IMR-90 (cell line): ENCODE measurements around the gene C16orf96. TPM values are rescaled to one million over a fixed set of nuclear protein-coding genes. Genes with fewer than 3 reads are reported as not detected.

Source experiments
- ATAC-seq: fragments of 200-7000 bp; cut with Tn5 transposase; 2 replicates; pipeline ENCODE4 v1.9.1; 2020; ENCODE audit warnings: low read depth, mild to moderate bottlenecking, moderate library complexity
- BruUV-seq: library from RNA; stranded (reverse); fragments of 400-500 nt; replicated peaks from 2 replicates; lab custom pipeline; 2021; lab: Mats Ljungman, UMichigan
- CTCF ChIA-PET: fragments of 300-600 bp; formaldehyde crosslinking; extraction: SDS; loops from one replicate; lab custom pipeline; 2021; ENCODE audit warnings: antibody characterized with exemption; lab: Yijun Ruan, JAX
- POLR2A ChIA-PET: fragments of 300-600 bp; sonication (Branson Sonifier 250); formaldehyde crosslinking; loops from one replicate; lab custom pipeline; 2022; ENCODE audit warnings: antibody characterized with exemption; ENCODE audit not compliant: unreplicated experiment; lab: Charles Lee
- DNase-seq: peaks from one replicate; pipeline ENCODE4 v3.0.0; 2013
- H2AFZ ChIP-seq: replicated peaks from 2 replicates; pipeline ENCODE3; 2013; ENCODE audit warnings: low read length, mild to moderate bottlenecking; ENCODE audit not compliant: poor library complexity
- H2AK5ac ChIP-seq: 2 replicates; pipeline ENCODE4 v1.6.1; 2013; ENCODE audit warnings: low read depth, low read length, inconsistent platforms
- H2AK9ac ChIP-seq: replicated peaks from 2 replicates; pipeline ENCODE3; 2013; ENCODE audit warnings: mild to moderate bottlenecking, low read depth, low read length, moderate library complexity; ENCODE audit not compliant: poor library complexity
- H2BK120ac ChIP-seq: 2 replicates; pipeline ENCODE4 v1.6.1; 2013; ENCODE audit warnings: low read depth, low read length, inconsistent platforms
- H2BK15ac ChIP-seq: 3 replicates; pipeline ENCODE4 v1.6.1; 2013; ENCODE audit warnings: low read depth, low read length, inconsistent platforms
- H2BK20ac ChIP-seq: 2 replicates; pipeline ENCODE4 v1.6.1; 2013; ENCODE audit warnings: low read depth, mild to moderate bottlenecking, inconsistent platforms, low read length, moderate library complexity
- H2BK5ac ChIP-seq: 2 replicates; pipeline ENCODE4 v1.6.1; 2013; ENCODE audit warnings: mild to moderate bottlenecking, low read depth, low read length, inconsistent platforms; ENCODE audit not compliant: poor library complexity, severe bottlenecking
- H3K14ac ChIP-seq: replicated peaks from 2 replicates; pipeline ENCODE4 v1.6.1; 2013; ENCODE audit warnings: low read depth, low read length, inconsistent platforms
- H3K18ac ChIP-seq: 2 replicates; pipeline ENCODE4 v1.6.1; 2013; ENCODE audit warnings: low read depth, low read length, control low read depth
- H3K23ac ChIP-seq: 2 replicates; pipeline ENCODE4 v1.6.1; 2013; ENCODE audit warnings: low read depth, low read length, inconsistent platforms
- H3K27ac ChIP-seq: 2 replicates; pipeline ENCODE4 v1.5.1; 2013; ENCODE audit warnings: mild to moderate bottlenecking, control low read depth, low read length; ENCODE audit not compliant: insufficient read depth
- H3K27me3 ChIP-seq: 2 replicates; pipeline ENCODE4 v1.6.1; 2013; ENCODE audit warnings: low read length; ENCODE audit not compliant: control insufficient read depth, insufficient read depth
- H3K36me3 ChIP-seq: 2 replicates; pipeline ENCODE4 v1.6.1; 2013; ENCODE audit warnings: low read length, mixed read lengths; ENCODE audit not compliant: control insufficient read depth, insufficient read depth
- H3K4ac ChIP-seq: 2 replicates; pipeline ENCODE4 v1.6.1; 2013; ENCODE audit warnings: low read depth, low read length, inconsistent platforms
- H3K4me1 ChIP-seq: 2 replicates; pipeline ENCODE4 v1.6.1; 2013; ENCODE audit warnings: low read length, mixed read lengths; ENCODE audit not compliant: control insufficient read depth, insufficient read depth
- H3K4me2 ChIP-seq: 2 replicates; pipeline ENCODE4 v1.6.1; 2013; ENCODE audit warnings: low read depth, mild to moderate bottlenecking, control low read depth, low read length, moderate library complexity
- H3K4me3 ChIP-seq: 2 replicates; pipeline ENCODE4 v1.5.1; 2013; ENCODE audit warnings: low read depth, mild to moderate bottlenecking, control low read depth, low read length, moderate library complexity; ENCODE audit not compliant: insufficient read depth
- H3K56ac ChIP-seq: 2 replicates; pipeline ENCODE4 v1.6.1; 2013; ENCODE audit warnings: low read length, inconsistent platforms; ENCODE audit not compliant: insufficient read depth; ENCODE audit errors: extremely low read depth
- H3K79me1 ChIP-seq, 2 experiments: 2 replicates each; pipeline ENCODE4 v1.6.1; 2013; ENCODE audit warnings: low read length in 2 of 2, inconsistent platforms in 1 of 2, low read depth in 1 of 2
- H3K9ac ChIP-seq: 2 replicates; pipeline ENCODE4 v1.6.1; 2013; ENCODE audit warnings: low read depth, low read length, control low read depth
- H3K9me1 ChIP-seq: 2 replicates; pipeline ENCODE4 v1.6.1; 2013; ENCODE audit warnings: low read length, inconsistent platforms; ENCODE audit not compliant: insufficient read depth
- H3K9me3 ChIP-seq: 2 replicates; pipeline ENCODE4 v1.6.1; 2013; ENCODE audit warnings: low read length; ENCODE audit not compliant: control insufficient read depth, insufficient read depth
- H4K20me1 ChIP-seq: 2 replicates; pipeline ENCODE4 v1.6.1; 2013; ENCODE audit warnings: low read length, inconsistent platforms; ENCODE audit not compliant: insufficient read depth
- H4K5ac ChIP-seq: 2 replicates; pipeline ENCODE4 v1.6.1; 2013; ENCODE audit warnings: mild to moderate bottlenecking, low read depth, low read length, control low read depth
- H4K8ac ChIP-seq, 2 experiments: 2 replicates each; pipeline ENCODE4 v1.6.1; 2013; ENCODE audit warnings: low read depth in 2 of 2, low read length in 2 of 2, control low read depth in 1 of 2, inconsistent platforms in 1 of 2
- H4K91ac ChIP-seq: 2 replicates; pipeline ENCODE4 v1.6.1; 2013; ENCODE audit warnings: low read depth, low read length, inconsistent platforms; ENCODE audit not compliant: insufficient read depth
- FOS ChIP-seq: fragments of 150-350 bp; IDR thresholded peaks from 2 replicates; pipeline ENCODE4 v1.6.1; 2016; ENCODE audit warnings: low read depth, low read length
- WGBS, 2 experiments: methylation state at CpG; one replicate each; pipeline versions ENCODE4 v1.1.5 to v1.1.7; 2013; ENCODE audit warnings: missing lambda C conversion rate in 2 of 2; ENCODE audit not compliant: insufficient read length in 1 of 2; ENCODE audit errors: extremely low coverage in 2 of 2; 5-methylcytosine and 5-hydroxymethylcytosine counted together
- dilution Hi-C: fragments of 300-500 bp; cut with HindIII; formaldehyde crosslinking; loops from one replicate; pipeline ENCODE4 v1.14.3; 2018; ENCODE audit warnings: low sequenced_read_pairs; ENCODE audit not compliant: unreplicated experiment
- in situ Hi-C: fragments of 300-500 bp; cut with MboI; formaldehyde crosslinking; loops from 3 replicates; pipeline ENCODE4 v1.14.3; 2019; ENCODE audit warnings: low sequenced_read_pairs, inconsistent platforms, mixed read lengths
- intact Hi-C: fragments of 100-400 bp; cut with micrococcal nuclease; formaldehyde crosslinking; loops from 2 replicates; pipeline ENCODE4 v1.10.0; 2022
- polyA plus RNA-seq, 3 experiments: library from polyadenylated mRNA; depleted of rRNA; stranded (reverse); fragments of >200 nt; gene quantifications; 2 replicates each; pipeline ENCODE4 v1.2.3, GENCODE V29; 2012; ENCODE audit warnings: low replicate concordance in 1 of 3
- total RNA-seq: library from RNA; depleted of rRNA; stranded (reverse); fragments of >200 nt; gene quantifications from 2 replicates; pipeline ENCODE4 v1.2.3, GENCODE V29; 2012

C16orf96 gene
- total and polyA plus RNA-seq, 2 of the 4 experiments (the other 2 are of a cell fraction): not detected

- BruUV-seq: no TSS peak
- intact Hi-C loops (loop anchor here (10.0 kb wide), 1 partner anchor 444 kb away; the partner anchor contains the start of gene SEC14L5), dilution Hi-C loops (no loop called here), in situ Hi-C loops (loop anchor here (5.0 to 25.0 kb wide), 2 partner anchors 36 to 451 kb away; partner anchors contain the start of gene SEC14L5)
- Histone ChIP-seq H3K4me2 (no peak overlapping the region), H3K14ac (no peak overlapping the region), H4K20me1 (peaks cover 7% of the 10 kb centered on the region), H2BK120ac (no peak overlapping the region), H2BK5ac (no peak overlapping the region), H2BK20ac (no peak overlapping the region), H4K8ac (no peak overlapping the region), H3K56ac (no peak overlapping the region), H3K4me1 (no peaks in the 10 kb centered on the region), H3K4ac (no peak overlapping the region), H4K5ac (no peak overlapping the region), H3K79me1 (peaks cover 7 to 37% of the 10 kb centered on the region in 2 experiments), H3K9me3 (no peaks in the 10 kb centered on the region), H3K9me1 (no peaks in the 10 kb centered on the region), H3K27me3 (no peaks in the 10 kb centered on the region), H3K9ac (no peak overlapping the region), H4K91ac (no peak overlapping the region), H2AK9ac (no peak overlapping the region), H3K27ac (no peak overlapping the region), H3K4me3 (no peak overlapping the region), H2BK15ac (no peak overlapping the region), H2AFZ (no peak overlapping the region), H3K18ac (no peak overlapping the region), H3K36me3 (peaks cover 65% of the 10 kb centered on the region), H2AK5ac (no peak overlapping the region), H3K23ac (no peak overlapping the region)
- CTCF ChIA-PET: no interaction called here
- POLR2A ChIA-PET: no interaction called here
- WGBS, 2 experiments: 89% methylated on average over 6 of the region's 14 CpGs; no CpG with 5 or more reads in 1 of the 2 experiments
- DNase-seq: no peak
- no peak for TF ChIP-seq FOS
- ATAC-seq: no peak
Measured at GRCh38 chr16:4510747-4511426, 45.3 kb upstream of the C16orf96 start.
